Measurements from ENCODE around the gene PKP3.

DNA sequence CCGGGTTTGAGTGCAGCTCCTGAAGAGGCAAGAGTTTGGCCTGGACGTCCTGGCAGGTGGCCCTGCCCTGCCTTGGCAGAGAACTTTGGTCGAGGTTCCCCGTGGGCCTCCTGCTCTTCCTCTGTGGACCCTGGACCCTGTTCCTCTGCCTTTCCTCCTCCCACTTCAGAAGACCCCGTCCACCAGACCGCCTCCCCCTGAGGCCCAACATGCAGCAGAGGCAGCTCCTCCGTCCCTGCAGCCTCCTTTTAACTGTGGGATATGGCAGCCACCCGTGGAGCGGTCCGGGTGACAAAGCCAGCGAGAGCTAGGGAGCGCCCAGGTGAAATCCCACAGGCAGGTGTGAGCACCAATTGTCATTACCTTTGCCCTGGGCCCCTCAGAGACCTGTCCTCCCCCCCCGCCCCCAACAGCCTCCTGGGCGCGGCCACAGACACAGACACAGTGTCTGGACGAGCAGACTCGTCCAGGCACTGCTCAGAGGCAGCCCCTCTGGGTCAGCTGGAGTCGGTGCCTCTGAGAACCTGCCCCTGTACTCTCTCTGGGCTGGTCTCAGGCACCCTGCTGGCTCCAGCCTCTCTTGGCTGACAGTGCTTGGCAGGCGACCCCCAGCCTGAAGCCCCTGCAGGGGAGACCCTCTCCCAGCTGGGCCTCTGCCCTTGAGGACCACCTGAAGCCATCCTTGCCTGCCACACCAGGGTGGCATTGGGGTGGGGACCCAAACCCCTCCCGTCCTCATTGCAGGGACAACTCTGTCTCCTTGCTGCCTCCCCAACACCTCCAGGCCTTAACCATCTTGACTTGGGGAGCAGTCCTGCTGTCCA lies 52.0 kb downstream of the PKP3 start:
- TF ChIP-seq SMAD2 (IDR thresholded peaks at IDR 0.05; ENCODE audit: low read depth, low read length) (no peak), MAFK (IDR thresholded peaks at IDR 0.05; ENCODE audit: low read length) (no peak), CREB1 (IDR thresholded peaks at IDR 0.05) (no peak), CREB1 (CRISPR knock-in tag; IDR thresholded peaks at IDR 0.05) (no peak), HDAC6 (IDR thresholded peaks at IDR 0.05; ENCODE audit: low read depth, low read length) (no peak)

Data from K562 (cell line).